Activated naive CD8-positive, alpha-beta T cell treated with anti-CD3 and anti-CD28 coated beads, Interleukin-2, amount 10 ng/mL, durations not matched to agents 7 days and 5 days (primary cell): Measurements from ENCODE around the gene USP32. TPM values are rescaled to one million over a fixed set of nuclear protein-coding genes. Genes with fewer than 3 reads are reported as not detected.

ENCODE experiments used
- ATAC-seq: fragments of 150-1000 bp; cut with Tn5 transposase; one replicate; pipeline ENCODE4 v1.10.0; 2021; ENCODE audit warnings: low read depth, moderate library complexity
- POLR2A ChIA-PET: fragments of 350-600 bp; sonication (Branson Sonifier 250); formaldehyde crosslinking; loops from one replicate; lab custom pipeline; 2021; ENCODE audit warnings: antibody characterized with exemption; lab: Charles Lee
- DNase-seq: peaks from one replicate; pipeline ENCODE4 v3.0.0; 2021
- H3K27ac Mint-ChIP-seq: one replicate; pipeline ENCODE4 v1.8.0; 2022; ENCODE audit warnings: mild to moderate bottlenecking, mixed read lengths
- H3K27me3 Mint-ChIP-seq: one replicate; pipeline ENCODE4 v1.8.0; 2022; ENCODE audit warnings: mild to moderate bottlenecking, moderate library complexity, mixed read lengths
- H3K36me3 Mint-ChIP-seq: one replicate; pipeline ENCODE4 v1.8.0; 2021; ENCODE audit warnings: mild to moderate bottlenecking, mixed read lengths
- H3K4me1 Mint-ChIP-seq: one replicate; pipeline ENCODE4 v1.8.0; 2021; ENCODE audit warnings: mixed read lengths
- H3K4me3 Mint-ChIP-seq: one replicate; pipeline ENCODE4 v1.8.0; 2022; ENCODE audit warnings: mild to moderate bottlenecking, moderate library complexity, mixed read lengths
- H3K9me3 Mint-ChIP-seq: one replicate; pipeline ENCODE4 v1.8.0; 2021; ENCODE audit warnings: mixed read lengths
- total RNA-seq, 2 experiments: library from RNA; stranded (reverse); gene quantifications; one replicate each; pipeline ENCODE4 v1.2.3, GENCODE V29; 2021

USP32 gene
- total RNA-seq, 2 experiments from 2014 or later: 37.0 to 38.5 TPM

DNA sequence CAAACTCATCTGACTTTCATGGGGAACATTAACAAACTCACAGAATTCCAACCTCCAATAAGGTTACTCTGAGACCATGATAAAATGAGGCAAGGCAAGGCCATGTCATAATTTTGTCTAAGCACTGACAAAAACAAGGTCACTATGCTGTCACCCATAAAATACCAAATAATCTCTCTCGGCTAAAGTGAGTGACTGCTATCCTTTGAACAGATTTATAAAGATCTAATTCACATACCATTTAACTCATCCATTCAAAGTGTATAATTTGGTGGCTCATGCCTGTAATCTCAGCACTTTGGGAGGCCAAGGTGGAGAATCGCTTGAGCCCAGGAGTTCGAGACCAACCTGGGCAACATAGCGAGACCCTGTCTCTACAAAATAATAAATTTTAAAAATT is 262.8 kb downstream of the USP32 start:
- peaks cover 3% of the 10 kb centered on the region for H3K4me1 Mint-ChIP-seq
- POLR2A ChIA-PET: no interaction called here
- H3K27ac Mint-ChIP-seq: no peak overlapping the region
- H3K4me3 Mint-ChIP-seq: no peak overlapping the region
- peaks cover 14% of the 10 kb centered on the region for H3K36me3 Mint-ChIP-seq
- H3K27me3 Mint-ChIP-seq: peaks cover 3% of the 10 kb centered on the region
- no peaks in the 10 kb centered on the region for H3K9me3 Mint-ChIP-seq
- ATAC-seq (no peak), DNase-seq (no peak)

Other genes with a start within 250 kb of the USP32 start
- not detected for gene CA4, start 242.2 kb downstream of the USP32 start, total RNA-seq
- not detected for gene CHCT1, start 30.4 kb upstream of the USP32 start, total RNA-seq
- gene APPBP2, start 134.1 kb upstream of the USP32 start, total RNA-seq: 10 to 100 TPM; 29.8 to 32.9 TPM
- gene PPM1D, start 208.1 kb upstream of the USP32 start, total RNA-seq: 10 to 100 TPM; 17.1 to 17.5 TPM